NK-92 (cell line): ENCODE results near the gene ING5.
"Not testable (repeated sequence)": the region's sequence is repeated elsewhere in the genome, so short reads cannot be mapped to it uniquely, and the experiment has no call there.

Experiments used
- DNase-seq: peaks from one replicate; lab custom pipeline; 2025; ENCODE audit not compliant: unreplicated experiment; lab: John Stamatoyannopoulos, UW

Gene ING5

DNA sequence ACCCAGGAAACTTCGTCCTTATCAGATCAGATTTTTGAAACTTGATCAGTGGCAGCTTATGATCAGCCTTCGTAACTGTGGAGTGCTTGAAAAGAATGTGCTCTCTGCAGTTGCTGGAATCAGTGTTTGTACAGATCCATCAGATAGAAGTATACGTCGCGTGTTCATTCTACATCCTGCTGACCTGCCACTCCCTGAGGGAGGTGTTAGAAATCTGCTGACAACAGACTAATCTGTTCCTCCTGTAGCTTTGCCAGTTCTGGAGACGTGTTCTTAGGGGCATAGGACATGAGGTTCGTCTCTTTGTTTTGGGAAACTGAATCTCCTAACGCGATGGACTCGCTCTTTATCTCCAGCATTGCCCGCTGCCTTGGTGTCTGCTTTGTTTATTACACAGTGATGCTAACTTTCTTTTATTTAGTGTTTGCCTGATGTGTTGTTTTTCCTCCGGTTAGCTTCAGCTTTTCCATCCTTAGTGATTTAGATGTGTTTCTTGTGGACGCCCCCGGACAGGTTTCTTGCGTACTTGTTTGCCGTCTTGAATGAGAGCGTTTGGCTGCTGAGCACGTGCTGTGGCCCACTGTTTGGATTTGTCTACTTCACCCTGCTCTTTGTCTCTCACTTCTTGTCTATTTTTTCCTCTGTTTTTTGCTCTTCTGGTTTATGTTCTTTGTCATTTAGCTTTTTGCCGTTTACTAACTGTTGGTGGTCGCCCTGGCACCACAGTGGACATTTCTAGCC lies 57.4 kb downstream of the ING5 start:
- DNase-seq: no peak

GRCh38 chr2:241759893-241760292 lies 58.1 kb downstream of the ING5 start:
- DNase-seq: not testable (repeated sequence)

- no peak for DNase-seq
These were observed 58.5 kb downstream of the ING5 start for GRCh38 chr2:241760301-241760771.

GRCh38 chr2:241762321-241762932 lies 60.6 kb downstream of the ING5 start:
- no peak for DNase-seq

- DNase-seq: no peak
These were observed 61.1 kb downstream of the ING5 start for GRCh38 chr2:241762933-241763369.

- DNase-seq: no peak
These were observed 61.9 kb downstream of the ING5 start for GRCh38 chr2:241763551-241764274.

- DNase-seq: no peak
These were observed 62.7 kb downstream of the ING5 start for GRCh38 chr2:241764275-241765241.

GRCh38 chr2:241767464-241768250 lies 65.8 kb downstream of the ING5 start:
- DNase-seq: no peak

GRCh38 chr2:241768251-241768711 lies 66.4 kb downstream of the ING5 start:
- no peak for DNase-seq

GRCh38 chr2:241768850-241769249 lies 67.0 kb downstream of the ING5 start:
- DNase-seq: no peak

DNA sequence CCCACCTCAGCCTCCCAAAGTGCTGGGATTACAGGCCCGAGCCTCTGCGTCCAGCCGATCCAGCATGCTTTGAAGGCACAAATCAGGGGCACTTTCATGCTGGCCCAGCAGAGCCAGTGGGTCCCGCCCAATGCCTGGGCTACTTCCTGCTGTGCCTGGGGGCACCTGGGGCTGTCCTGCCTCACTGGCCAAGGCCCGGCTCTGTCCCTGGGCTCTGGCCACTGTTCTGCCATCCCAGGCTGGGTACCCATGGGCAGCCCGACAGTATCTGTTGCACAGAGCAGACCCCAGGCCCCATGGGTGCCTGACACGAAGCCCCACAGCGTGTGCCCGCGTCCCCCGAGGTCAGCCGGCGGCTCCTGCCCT lies 68.0 kb downstream of the ING5 start:
- DNase-seq: no peak

- DNase-seq: no peak
These were observed 68.5 kb downstream of the ING5 start for GRCh38 chr2:241770185-241770935.

- no peak for DNase-seq
These were observed 69.1 kb downstream of the ING5 start for GRCh38 chr2:241770936-241771285.

DNA sequence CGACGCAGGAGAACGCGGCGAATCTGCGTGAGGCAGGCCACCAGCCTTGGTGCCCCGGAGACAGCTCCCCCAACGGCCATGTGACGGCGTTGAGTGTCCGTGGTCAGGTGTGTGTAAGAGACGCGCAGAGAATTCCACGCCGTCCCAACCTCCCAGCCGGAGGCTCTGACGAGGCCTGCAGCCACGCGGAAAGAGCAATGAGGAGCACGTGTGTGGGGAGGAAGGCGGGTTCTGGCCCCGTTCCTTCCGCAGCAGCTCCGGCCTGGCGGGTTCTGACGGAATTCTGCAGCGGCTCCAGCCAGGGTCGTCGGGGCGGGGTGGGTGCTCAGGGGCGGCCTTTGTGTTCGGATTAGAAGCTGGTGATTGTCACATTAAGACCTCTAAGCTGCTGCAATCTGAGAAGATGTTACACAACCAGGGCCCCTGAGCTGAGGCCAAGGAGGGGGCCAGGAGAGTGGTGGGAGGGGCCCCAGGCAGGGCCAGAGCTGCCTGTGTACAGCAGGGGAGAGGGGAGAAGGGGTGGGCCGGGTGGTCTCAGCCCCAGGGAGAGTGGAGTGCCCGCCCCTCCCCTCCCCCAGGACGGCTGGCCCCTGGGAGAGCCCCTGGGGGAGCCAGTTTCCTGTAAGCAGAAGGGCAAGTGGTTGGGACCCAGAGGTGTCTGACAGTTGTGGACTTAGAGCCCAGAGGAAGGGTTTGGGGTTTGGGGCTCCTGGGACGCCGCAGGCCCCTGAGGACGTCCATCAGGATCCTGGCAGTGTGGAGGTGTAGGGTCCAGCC lies 69.6 kb downstream of the ING5 start:
- DNase-seq: no peak

- DNase-seq: no peak
These were observed 70.2 kb downstream of the ING5 start for GRCh38 chr2:241772063-241772499.

DNA sequence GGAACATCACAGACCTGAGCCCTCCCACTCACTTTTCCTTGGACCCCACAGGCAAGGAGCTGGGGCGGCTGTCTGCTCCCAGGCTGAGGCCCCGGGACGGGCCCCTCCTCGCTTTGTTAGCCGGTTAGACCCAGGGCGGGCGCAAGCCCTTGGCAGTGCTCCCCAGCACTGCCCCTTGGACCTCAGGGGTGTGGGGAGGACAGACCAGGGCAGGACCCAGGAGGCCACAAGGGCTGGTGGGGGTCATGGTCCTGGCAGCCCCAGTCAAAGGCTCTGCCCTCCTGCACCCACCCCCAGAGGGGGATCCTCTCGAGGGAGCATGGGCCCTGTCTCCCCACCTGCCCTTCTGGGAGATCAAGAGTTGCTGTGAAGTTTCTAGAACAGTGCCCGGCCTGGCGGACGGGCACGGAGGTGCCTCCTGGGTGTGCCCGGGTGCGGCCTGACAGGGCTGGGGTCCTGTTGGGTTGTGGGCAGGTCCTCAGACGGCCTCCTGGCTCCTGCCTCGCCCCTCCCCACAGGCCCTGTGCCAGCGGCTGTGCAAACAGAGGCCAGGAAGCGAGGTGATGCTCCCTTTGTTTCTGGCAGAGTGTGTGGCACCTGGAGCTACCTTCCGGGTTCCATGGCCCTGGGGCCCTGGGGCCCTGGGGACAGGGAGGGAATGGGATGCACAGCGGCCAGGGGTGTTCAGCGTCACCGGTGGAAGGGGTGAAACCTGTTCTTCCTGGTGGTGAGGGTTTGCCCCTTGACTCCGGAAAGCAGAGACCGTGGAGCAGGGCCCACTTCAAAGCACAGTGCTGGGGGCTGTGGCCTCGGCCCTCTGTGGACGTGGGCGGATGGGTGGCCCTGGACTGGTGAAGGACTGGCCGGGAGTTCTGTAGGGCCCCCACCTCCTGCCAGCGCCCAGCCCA lies 71.9 kb downstream of the ING5 start:
- no peak for DNase-seq

GRCh38 chr2:241774419-241775222 lies 72.8 kb downstream of the ING5 start:
- DNase-seq: no peak
